ENCODE data around the gene NCKIPSD. TPM values are rescaled to one million over a fixed set of nuclear protein-coding genes. Genes with fewer than 3 reads are reported as not detected.

NCKIPSD gene
- total RNA-seq, 1 experiment from 2014 or later, result 46.0 TPM

- H3T11ph ChIP-seq (ENCODE audit: low read length), result no peak overlapping the region
- H3K9ac ChIP-seq (ENCODE audit: extremely low read depth, insufficient read length, low read length), result peak overlapping the region; percentile 27
- no peaks in the 10 kb centered on the region for H3K9me3 Mint-ChIP-seq
- no peak for DNase-seq
- no peak overlapping the region for H4K91ac ChIP-seq (ENCODE audit: insufficient read length, low read depth, low read length)
- H3K14ac ChIP-seq (ENCODE audit: insufficient read depth, low read length), result no peak overlapping the region
- peaks cover 2% of the 10 kb centered on the region for H4K20me1 ChIP-seq (ENCODE audit: control insufficient read depth, insufficient read depth, insufficient read length)
- no peaks in the 10 kb centered on the region for H3K79me2 ChIP-seq (ENCODE audit: insufficient read depth, low read length)
- no peak overlapping the region for H4K5ac ChIP-seq (ENCODE audit: insufficient read length, low read depth, low read length)
- H2BK120ac ChIP-seq (ENCODE audit: low read depth, low read length, poor library complexity, severe bottlenecking), result no peak overlapping the region
- no peak overlapping the region for H2BK12ac ChIP-seq (ENCODE audit: insufficient read length, low read depth, low read length)
- no peak overlapping the region for H3K18ac ChIP-seq (ENCODE audit: insufficient read length, low read depth, low read length)
- H3K27ac Mint-ChIP-seq, result peak overlapping the region; percentile 87 to 96 (median 89)
- no peak overlapping the region for H3K56ac ChIP-seq (ENCODE audit: insufficient read length, low read depth, low read length)
- H2BK20ac ChIP-seq (ENCODE audit: low read depth, low read length, poor library complexity, severe bottlenecking), result no peak overlapping the region
- no peak overlapping the region for H3K23ac ChIP-seq (ENCODE audit: insufficient read length, low read depth, low read length)
- no peak overlapping the region for H2BK15ac ChIP-seq (ENCODE audit: low read depth, low read length)
- H3K27me3 ChIP-seq (ENCODE audit: insufficient read depth, low read length), result no peaks in the 10 kb centered on the region
- H2AK5ac ChIP-seq (ENCODE audit: insufficient read length, low read length), result no peak overlapping the region
- H4K8ac ChIP-seq (replicated peaks; ENCODE audit: insufficient read length, low read depth, low read length), result no peak overlapping the region
- no peak overlapping the region for H2BK5ac ChIP-seq (ENCODE audit: insufficient read length, low read length)
- peaks cover 6% of the 10 kb centered on the region for H3K23me2 ChIP-seq (ENCODE audit: insufficient read length, low read depth, low read length, poor library complexity, severe bottlenecking)
- no peak overlapping the region for H3K27ac ChIP-seq (ENCODE audit: insufficient read length, low read depth, low read length)
- H3K36me3 Mint-ChIP-seq (ENCODE audit: insufficient read depth in 1 of 3, low read depth in 3 of 3), result peaks cover 16 to 50% (median 50%) of the 10 kb centered on the region in 3 experiments; a peak in 6 of 7 replicates
- no CpG with 5 or more reads among the region's 10 CpGs for WGBS (ENCODE audit: extremely low coverage, insufficient read length, low lambda C conversion rate)
- H2AFZ ChIP-seq (ENCODE audit: low read length), result no peak overlapping the region
- peak overlapping the region; percentile 44 for H3K4me2 ChIP-seq (ENCODE audit: insufficient read depth, insufficient read length, low read length)
- H3K4ac ChIP-seq (ENCODE audit: low read depth, low read length), result no peak overlapping the region
- no peaks in the 10 kb centered on the region; the same call in 1 of the 2 replicates for H3K27me3 Mint-ChIP-seq (ENCODE audit: low read depth)
- no peaks in the 10 kb centered on the region for H3K9me3 ChIP-seq (ENCODE audit: control insufficient read depth, low read depth, low read length)
- H3K4me1 ChIP-seq (ENCODE audit: insufficient read depth, low read length), result peaks cover 2% of the 10 kb centered on the region
- H3K79me1 ChIP-seq (ENCODE audit: insufficient read depth, low read depth, low read length, poor library complexity, severe bottlenecking), result no peaks in the 10 kb centered on the region
- H3K4me1 Mint-ChIP-seq, result peaks cover 28 to 31% of the 10 kb centered on the region in 2 experiments
- no peak for TF ChIP-seq CTCF (conservative IDR thresholded peaks at IDR 0.05)
- peak overlapping the region; percentile 79 to 90 for H3K4me3 Mint-ChIP-seq
Measured at GRCh38 chr3:48636149-48636655, 49.5 kb downstream of the NCKIPSD start.

All from H9 (cell line).